ENCODE measurements around the gene ARHGAP40. TPM values are rescaled to one million over a fixed set of nuclear protein-coding genes. Genes with fewer than 3 reads are reported as not detected.

ARHGAP40 gene
- total and polyA plus RNA-seq, 2 of the 8 experiments (the other 6 are each of a cell fraction or from before 2014, with no cell fraction given): 0.74 to 1.4 TPM

DNA sequence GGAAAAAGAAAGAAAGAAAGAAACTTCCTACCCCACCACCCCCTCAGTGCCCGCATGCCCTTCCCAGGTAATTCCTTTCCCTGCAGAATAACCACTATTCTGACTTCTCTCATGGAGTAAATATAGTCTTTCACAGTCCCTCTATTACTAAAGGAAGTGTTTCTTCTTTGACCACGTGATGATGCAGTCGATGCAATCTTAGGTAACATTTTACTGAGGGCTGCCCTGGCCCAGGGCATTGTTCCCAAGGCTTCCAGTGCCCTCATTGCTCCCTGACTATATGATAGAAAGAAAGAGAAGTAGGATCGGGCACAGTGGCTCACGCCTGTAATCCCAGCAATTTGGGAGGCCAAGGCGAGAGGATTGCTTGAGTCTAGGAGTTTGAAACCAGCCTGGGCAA, 29.1 kb downstream of the ARHGAP40 start:
- peaks cover 6% of the 10 kb centered on the region; the same call in 1 of the 2 replicates for H3K23me2 ChIP-seq (ENCODE audit: low read depth, low read length)
- peak overlapping the region; percentile 32; the same call in 1 of the 2 replicates for H3K18ac ChIP-seq (ENCODE audit: extremely low read depth, low read length)
- H2BK20ac ChIP-seq (ENCODE audit: low read length): no peak overlapping the region
- H2BK12ac ChIP-seq (ENCODE audit: low read depth, low read length): no peak overlapping the region
- no peak overlapping the region for H4K91ac ChIP-seq (replicated peaks; ENCODE audit: insufficient read length, low read length)
- H4K8ac ChIP-seq (ENCODE audit: extremely low read depth, insufficient read depth, low read length): no peak overlapping the region
- no peak overlapping the region for H3K4ac ChIP-seq (replicated peaks; ENCODE audit: insufficient read length, low read depth, low read length)
- no peak overlapping the region for H3K4me2 ChIP-seq (ENCODE audit: insufficient read depth in 1 of 2, low read depth in 2 of 2, low read length in 2 of 2)
- ChIA-PET POLR2A (ENCODE audit: partially characterized antibody) (no interaction called here), CTCF (ENCODE audit: partially characterized antibody) (interaction anchor here (0.9 to 2.3 kb wide), 4 partner anchors 12 to 94 kb away, joined by 3 to 7 read pairs (median 4); partner anchors contain the start of gene SLC32A1)
- H3K79me1 ChIP-seq (ENCODE audit: low read depth, low read length): no peaks in the 10 kb centered on the region
- no peaks in the 10 kb centered on the region for H4K20me1 ChIP-seq (replicated peaks in 1 of 2; ENCODE audit: control insufficient read depth in 1 of 2, insufficient read depth in 2 of 2, low read length in 2 of 2)
- H4K5ac ChIP-seq (ENCODE audit: insufficient read length, low read depth, low read length): no peak overlapping the region
- no peak overlapping the region for H2AFZ ChIP-seq (ENCODE audit: low read length)
- no peak overlapping the region for H3K23ac ChIP-seq (ENCODE audit: insufficient read length)
- no peak overlapping the region for H2BK5ac ChIP-seq (ENCODE audit: low read depth, low read length)
- FAIRE-seq (no peak), DNase-seq (ENCODE audit: low read depth in 1 of 2, low spot score in 2 of 2) (no peak)
- H2BK15ac ChIP-seq (ENCODE audit: low read length): no peak overlapping the region
- WGBS, 2 experiments (ENCODE audit: extremely low coverage in 1 of 2, insufficient coverage in 1 of 2, insufficient read length in 1 of 2, insufficient replicate concordance in 2 of 2, low coverage in 1 of 2, low lambda C conversion rate in 2 of 2, missing lambda C conversion rate in 1 of 2): 87% methylated on average over 6 of the region's 6 CpGs; no CpG with 5 or more reads in 1 of the 2 experiments
- H3K27ac ChIP-seq (ENCODE audit: low read depth, low read length): no peak overlapping the region
- H3K4me3 ChIP-seq (ENCODE audit: extremely low read depth in 1 of 4, insufficient read depth in 2 of 4, low read depth in 3 of 4, low read length in 4 of 4): no peak overlapping the region
- no peak overlapping the region for H3K14ac ChIP-seq (ENCODE audit: insufficient read length)
- H3K27me3 ChIP-seq (replicated peaks in 1 of 4; ENCODE audit: control insufficient read depth in 3 of 4, extremely low read depth in 1 of 4, insufficient read depth in 3 of 4, low read length in 3 of 4): peaks cover 0 to 2% (median 0%) of the 10 kb centered on the region in 4 experiments; a peak in 1 of 7 replicates
- no peaks in the 10 kb centered on the region for H3K36me3 ChIP-seq (ENCODE audit: control insufficient read depth in 2 of 4, insufficient read depth in 4 of 4, low read length in 3 of 4)
- H3K79me2 ChIP-seq (ENCODE audit: control insufficient read depth in 1 of 2, insufficient read depth in 2 of 2, low read length in 2 of 2): no peaks in the 10 kb centered on the region
- H2BK120ac ChIP-seq (replicated peaks; ENCODE audit: low read depth, low read length): no peak overlapping the region
- peaks cover 0 to 6% (median 2%) of the 10 kb centered on the region in 4 experiments; a peak in 3 of 7 replicates for H3K4me1 ChIP-seq (replicated peaks in 1 of 4; ENCODE audit: control insufficient read depth in 3 of 4, insufficient read depth in 4 of 4, low read length in 3 of 4)
- no peak overlapping the region for H3K9ac ChIP-seq (replicated peaks in 1 of 4; ENCODE audit: extremely low read depth in 1 of 4, low read depth in 3 of 4, low read length in 3 of 4)
- no peak overlapping the region for H3K56ac ChIP-seq (replicated peaks; ENCODE audit: insufficient read length, low read depth, low read length)
- TF ChIP-seq RBBP5 (IDR thresholded peaks at IDR 0.05; ENCODE audit: borderline replicate concordance, low read depth, low read length) (no peak), NRF1 (IDR thresholded peaks at IDR 0.05; ENCODE audit: low read depth, low read length) (no peak), ASH2L (IDR thresholded peaks at IDR 0.05; ENCODE audit: low read length) (no peak), SP2 (IDR thresholded peaks at IDR 0.05; ENCODE audit: low read length) (no peak), SIN3A (conservative IDR thresholded peaks at IDR 0.05 in 1 of 2, IDR thresholded peaks at IDR 0.05 in 1 of 2; ENCODE audit: low read depth in 1 of 2, low read length in 2 of 2) (no peak)
- TF ChIP-seq, protein P1, sequence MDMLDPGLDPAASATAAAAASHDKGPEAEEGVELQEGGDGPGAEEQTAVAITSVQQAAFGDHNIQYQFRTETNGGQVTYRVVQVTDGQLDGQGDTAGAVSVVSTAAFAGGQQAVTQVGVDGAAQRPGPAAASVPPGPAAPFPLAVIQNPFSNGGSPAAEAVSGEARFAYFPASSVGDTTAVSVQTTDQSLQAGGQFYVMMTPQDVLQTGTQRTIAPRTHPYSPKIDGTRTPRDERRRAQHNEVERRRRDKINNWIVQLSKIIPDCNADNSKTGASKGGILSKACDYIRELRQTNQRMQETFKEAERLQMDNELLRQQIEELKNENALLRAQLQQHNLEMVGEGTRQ (IDR thresholded peaks at IDR 0.05; ENCODE audit: low read length): no peak
- H3K9me3 ChIP-seq (ENCODE audit: insufficient read depth in 2 of 2, low read depth in 1 of 2, low read length in 1 of 2): no peaks in the 10 kb centered on the region
- H2AK5ac ChIP-seq (ENCODE audit: low read depth, low read length): no peak overlapping the region

All from H1 (cell line).